ENCODE data around the gene TAX1BP1.
A peak's percentile ranks its signal among the peaks of the same experiment; 100 is the strongest.
"Not testable (repeated sequence)": the region's sequence is repeated elsewhere in the genome, so short reads cannot be mapped to it uniquely, and the experiment has no call there.

Gene TAX1BP1

GRCh38 chr7:27727058-27727457 lies 12.9 kb upstream of the TAX1BP1 start:
- no peak for ATAC-seq
- H3K4me1 Mint-ChIP-seq: peaks cover 7% of the 10 kb centered on the region
- H3K9me3 Mint-ChIP-seq: no peaks in the 10 kb centered on the region
- H3K27me3 Mint-ChIP-seq: no peaks in the 10 kb centered on the region
- H3K27ac Mint-ChIP-seq: no peak overlapping the region
- no peaks in the 10 kb centered on the region for H3K36me3 Mint-ChIP-seq
- H3K4me3 Mint-ChIP-seq: no peak overlapping the region

DNA sequence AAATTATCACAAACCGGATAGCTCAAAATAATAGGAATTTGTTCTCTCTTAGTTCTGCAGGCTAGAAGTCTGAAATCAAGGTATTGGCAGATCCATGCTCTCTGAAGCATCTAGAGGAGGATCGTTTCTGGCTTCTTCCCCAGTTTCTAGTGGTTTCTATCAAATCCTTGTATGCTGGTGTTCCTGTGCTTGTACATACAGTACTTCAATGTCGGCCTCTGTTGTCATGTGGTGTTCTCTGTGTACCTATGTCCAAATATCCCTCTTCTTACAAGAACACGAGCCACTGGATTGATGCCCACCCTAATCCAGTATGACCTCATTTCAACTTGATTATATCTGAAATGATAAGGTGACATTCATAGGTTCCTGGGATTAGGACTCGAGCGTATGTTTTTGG lies 9.8 kb upstream of the TAX1BP1 start:
- Mint-ChIP-seq H3K36me3 (no peaks in the 10 kb centered on the region), H3K9me3 (no peaks in the 10 kb centered on the region), H3K27me3 (no peaks in the 10 kb centered on the region), H3K27ac (no peak overlapping the region), H3K4me1 (peaks cover 7% of the 10 kb centered on the region), H3K4me3 (no peak overlapping the region)
- ATAC-seq: no peak

DNA sequence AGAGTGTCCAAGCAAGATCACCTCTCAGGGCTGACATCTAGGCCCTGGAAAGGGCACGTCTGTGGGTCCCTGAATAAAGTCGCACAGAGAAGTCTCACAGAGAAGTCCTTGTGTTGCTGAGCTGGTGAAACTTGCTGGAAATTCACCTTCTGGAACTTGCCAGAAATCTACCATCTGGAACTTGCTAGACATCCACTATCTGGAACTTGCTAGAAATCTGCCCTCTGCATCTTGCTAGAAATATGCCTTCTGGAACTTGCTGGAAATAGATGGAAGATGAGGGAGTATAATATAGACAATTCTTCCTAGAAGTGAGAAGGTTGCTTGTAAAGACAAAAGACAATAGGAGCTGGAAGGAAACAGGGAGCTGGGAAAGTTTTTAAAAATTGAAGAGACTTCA lies 5.4 kb upstream of the TAX1BP1 start:
- no peaks in the 10 kb centered on the region for H3K36me3 Mint-ChIP-seq
- no peak overlapping the region for H3K4me3 Mint-ChIP-seq
- H3K9me3 Mint-ChIP-seq: no peaks in the 10 kb centered on the region
- no peak for ATAC-seq
- H3K27ac Mint-ChIP-seq: no peak overlapping the region
- no peaks in the 10 kb centered on the region for H3K27me3 Mint-ChIP-seq
- peaks cover 7% of the 10 kb centered on the region for H3K4me1 Mint-ChIP-seq

DNA sequence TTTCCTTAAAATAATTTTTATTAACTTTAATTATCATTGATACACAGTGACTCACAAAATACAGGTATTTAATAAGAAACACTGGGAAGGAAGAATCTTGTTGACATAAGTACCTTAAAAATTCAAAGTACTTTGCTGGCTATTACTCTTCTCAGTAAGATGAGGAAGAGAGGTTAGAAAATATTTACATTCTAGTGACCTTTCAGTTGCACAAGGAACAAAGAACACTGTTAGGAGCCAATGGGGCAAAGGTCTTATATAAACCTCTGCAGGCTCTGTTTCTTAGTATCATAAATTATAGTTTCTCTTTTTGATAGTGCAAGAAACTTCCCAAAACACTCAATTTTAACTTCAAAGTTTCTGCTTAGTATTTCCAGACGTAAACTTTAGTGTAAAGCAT lies 4.8 kb upstream of the TAX1BP1 start:
- no peaks in the 10 kb centered on the region for H3K27me3 Mint-ChIP-seq
- H3K36me3 Mint-ChIP-seq: no peaks in the 10 kb centered on the region
- H3K9me3 Mint-ChIP-seq: no peaks in the 10 kb centered on the region
- peaks cover 7% of the 10 kb centered on the region for H3K4me1 Mint-ChIP-seq
- no peak for ATAC-seq
- no peak overlapping the region for H3K27ac Mint-ChIP-seq
- no peak overlapping the region for H3K4me3 Mint-ChIP-seq

DNA sequence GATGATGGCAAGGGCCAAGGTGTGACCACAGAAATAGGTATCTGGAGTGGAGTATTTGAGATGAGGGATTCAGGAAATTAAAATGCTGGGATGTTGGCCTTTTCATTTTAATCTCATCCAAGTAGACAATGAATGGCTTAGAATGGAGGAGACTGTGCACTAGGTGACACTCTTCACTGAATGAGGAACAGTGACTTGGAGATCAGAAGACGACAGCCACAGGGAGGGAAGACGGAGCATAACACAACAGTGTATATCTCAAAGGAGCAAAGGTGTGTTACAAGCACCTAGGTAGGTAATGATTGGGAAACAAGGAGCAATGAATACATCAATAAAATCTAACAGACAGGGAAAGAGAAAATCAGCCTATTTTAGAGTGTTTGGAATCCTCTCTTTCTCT lies 4.1 kb upstream of the TAX1BP1 start:
- Mint-ChIP-seq H3K27me3 (no peaks in the 10 kb centered on the region), H3K4me1 (peaks cover 9% of the 10 kb centered on the region), H3K36me3 (no peaks in the 10 kb centered on the region), H3K9me3 (no peaks in the 10 kb centered on the region), H3K4me3 (no peak overlapping the region), H3K27ac (no peak overlapping the region)
- ATAC-seq: no peak

- Mint-ChIP-seq H3K9me3 (no peaks in the 10 kb centered on the region), H3K36me3 (no peaks in the 10 kb centered on the region), H3K4me1 (peaks cover 19% of the 10 kb centered on the region), H3K27ac (no peak overlapping the region), H3K4me3 (no peak overlapping the region), H3K27me3 (no peaks in the 10 kb centered on the region)
- no peak for ATAC-seq
Observed at GRCh38 chr7:27737178-27737577, 2.8 kb upstream of the TAX1BP1 start.

GRCh38 chr7:27737616-27738015 lies 2.3 kb upstream of the TAX1BP1 start:
- H3K4me1 Mint-ChIP-seq: peaks cover 23% of the 10 kb centered on the region
- H3K27me3 Mint-ChIP-seq: no peaks in the 10 kb centered on the region
- no peak overlapping the region for H3K27ac Mint-ChIP-seq
- no peak for ATAC-seq
- H3K9me3 Mint-ChIP-seq: no peaks in the 10 kb centered on the region
- H3K4me3 Mint-ChIP-seq: no peak overlapping the region
- no peaks in the 10 kb centered on the region for H3K36me3 Mint-ChIP-seq

GRCh38 chr7:27739301-27739908 lies 557 bp upstream of the TAX1BP1 start:
- peak; percentile 54 for ATAC-seq
- Mint-ChIP-seq H3K4me1 (peaks cover 31% of the 10 kb centered on the region), H3K4me3 (peak overlapping the region; percentile 90), H3K36me3 (no peaks in the 10 kb centered on the region), H3K27me3 (no peaks in the 10 kb centered on the region), H3K9me3 (no peaks in the 10 kb centered on the region), H3K27ac (peak overlapping the region; percentile 92)

DNA sequence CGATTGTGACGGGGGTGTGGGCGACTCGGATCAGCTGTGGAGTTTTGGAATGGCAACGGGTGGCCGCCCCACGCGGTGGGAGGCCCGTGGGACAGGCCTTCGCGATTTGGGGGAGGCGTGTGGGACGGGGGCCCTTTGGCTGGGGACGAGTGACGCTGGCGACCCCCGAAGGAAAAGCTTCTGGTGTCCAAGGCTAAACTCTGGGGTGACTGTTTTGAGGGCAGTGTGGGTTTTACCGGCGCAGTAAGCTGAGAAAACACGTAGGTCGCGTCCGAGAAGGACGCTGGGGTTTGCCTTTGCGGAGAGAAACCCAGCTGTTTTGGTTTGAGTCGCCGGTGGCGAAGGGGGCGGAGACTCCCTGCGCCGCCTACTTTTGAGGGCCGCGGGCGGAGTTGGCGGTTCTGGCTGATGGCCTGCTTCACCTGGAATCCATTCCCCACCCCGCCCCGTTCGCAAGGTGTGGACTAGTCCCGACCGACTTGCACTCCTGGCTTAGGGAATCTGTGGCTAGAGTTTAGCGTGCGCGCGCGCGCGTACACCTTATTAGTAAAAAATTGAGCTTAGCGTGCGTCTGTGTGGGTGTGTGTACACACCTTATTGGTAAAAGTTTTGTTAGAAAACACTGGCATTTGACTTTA lies 606 bp downstream of the TAX1BP1 start:
- Mint-ChIP-seq H3K27me3 (no peaks in the 10 kb centered on the region), H3K36me3 (no peaks in the 10 kb centered on the region), H3K27ac (peak overlapping the region; percentile 92), H3K4me3 (peak overlapping the region; percentile 90), H3K9me3 (no peaks in the 10 kb centered on the region), H3K4me1 (peaks cover 31% of the 10 kb centered on the region)
- ATAC-seq: peak; percentile 89

DNA sequence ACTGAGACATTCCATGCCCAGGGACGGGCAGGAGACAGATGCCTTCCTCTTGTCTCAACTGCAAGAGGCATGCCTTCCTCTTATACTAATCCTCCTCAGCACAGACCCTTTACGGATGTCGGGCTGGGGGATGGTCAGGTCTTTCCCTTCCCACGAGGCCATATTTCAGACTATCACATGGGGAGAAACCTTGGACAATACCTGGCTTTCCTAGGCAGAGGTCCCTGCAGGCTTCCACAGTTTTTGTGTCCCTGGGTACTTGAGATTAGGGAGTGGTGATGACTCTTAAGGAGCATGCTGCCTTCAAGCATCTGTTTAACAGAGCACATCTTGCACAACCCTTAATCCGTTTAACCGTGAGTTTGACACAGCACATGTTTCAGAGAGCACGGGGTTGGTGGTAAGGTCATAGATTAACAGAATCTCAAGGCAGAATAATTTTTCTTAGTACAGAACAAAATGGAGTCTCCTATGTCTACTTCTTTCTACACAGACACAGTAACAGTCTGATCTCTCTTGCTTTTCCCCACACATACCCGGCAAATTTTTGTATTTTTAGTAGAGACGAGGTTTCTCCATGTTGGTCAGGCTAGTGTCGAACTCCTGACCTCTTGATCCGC lies 2.2 kb downstream of the TAX1BP1 start:
- H3K4me1 Mint-ChIP-seq: peaks cover 37% of the 10 kb centered on the region
- not testable (repeated sequence) for H3K36me3 Mint-ChIP-seq, ATAC-seq, H3K9me3 Mint-ChIP-seq, H3K27me3 Mint-ChIP-seq, H3K27ac Mint-ChIP-seq, H3K4me3 Mint-ChIP-seq

GRCh38 chr7:27745064-27745583 lies 5.2 kb downstream of the TAX1BP1 start:
- Mint-ChIP-seq H3K36me3 (peaks cover 15% of the 10 kb centered on the region), H3K9me3 (no peaks in the 10 kb centered on the region), H3K4me1 (peaks cover 43% of the 10 kb centered on the region), H3K4me3 (no peak overlapping the region), H3K27me3 (no peaks in the 10 kb centered on the region), H3K27ac (no peak overlapping the region)
- no peak for ATAC-seq

GRCh38 chr7:27746486-27746885 lies 6.5 kb downstream of the TAX1BP1 start:
- H3K4me3 Mint-ChIP-seq: no peak overlapping the region
- no peak overlapping the region for H3K27ac Mint-ChIP-seq
- H3K27me3 Mint-ChIP-seq: no peaks in the 10 kb centered on the region
- H3K4me1 Mint-ChIP-seq: peaks cover 39% of the 10 kb centered on the region
- no peaks in the 10 kb centered on the region for H3K9me3 Mint-ChIP-seq
- no peak for ATAC-seq
- peaks cover 28% of the 10 kb centered on the region for H3K36me3 Mint-ChIP-seq

- no peaks in the 10 kb centered on the region for H3K9me3 Mint-ChIP-seq
- no peak overlapping the region for H3K4me3 Mint-ChIP-seq
- ATAC-seq: no peak
- no peak overlapping the region for H3K27ac Mint-ChIP-seq
- H3K36me3 Mint-ChIP-seq: peaks cover 33% of the 10 kb centered on the region
- no peaks in the 10 kb centered on the region for H3K27me3 Mint-ChIP-seq
- H3K4me1 Mint-ChIP-seq: peaks cover 40% of the 10 kb centered on the region
Observed at GRCh38 chr7:27746978-27747377, 7.0 kb downstream of the TAX1BP1 start.

- peaks cover 36% of the 10 kb centered on the region for H3K4me1 Mint-ChIP-seq
Observed at GRCh38 chr7:27747589-27748368, 7.8 kb downstream of the TAX1BP1 start.

DNA sequence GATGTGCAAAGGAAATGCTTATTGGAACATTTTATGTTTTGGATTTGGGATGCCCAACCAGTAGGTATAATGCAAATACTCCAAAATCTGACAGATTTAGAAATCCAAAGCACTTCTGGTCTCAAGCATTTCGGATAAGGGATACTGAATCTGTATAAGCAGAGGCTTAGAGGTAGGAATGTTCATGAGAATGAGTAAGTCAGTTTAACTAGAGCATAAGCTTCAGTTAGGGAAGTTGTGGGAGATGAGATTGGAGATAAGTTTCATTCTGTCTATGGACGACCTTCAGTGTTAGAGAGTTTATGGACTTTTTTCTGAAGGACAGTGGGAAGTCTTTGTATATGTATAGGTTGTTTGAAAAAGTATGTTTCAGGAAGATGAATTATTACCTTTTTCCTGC lies 10.4 kb downstream of the TAX1BP1 start:
- Mint-ChIP-seq H3K27me3 (no peaks in the 10 kb centered on the region), H3K9me3 (no peaks in the 10 kb centered on the region), H3K4me3 (no peak overlapping the region), H3K27ac (no peak overlapping the region), H3K36me3 (peaks cover 43% of the 10 kb centered on the region), H3K4me1 (peaks cover 34% of the 10 kb centered on the region)
- no peak for ATAC-seq

More at GRCh38 chr7:27747589-27748368, 7.8 kb downstream of the TAX1BP1 start:
- no peak for ATAC-seq
- no peaks in the 10 kb centered on the region for H3K27me3 Mint-ChIP-seq
- peaks cover 38% of the 10 kb centered on the region for H3K36me3 Mint-ChIP-seq
- H3K4me3 Mint-ChIP-seq: no peak overlapping the region
- H3K27ac Mint-ChIP-seq: no peak overlapping the region
- H3K9me3 Mint-ChIP-seq: no peaks in the 10 kb centered on the region
